Heart right ventricle (tissue), 16 donors: ENCODE results near the gene LRCH1. TPM values are rescaled to one million over a fixed set of nuclear protein-coding genes. Genes with fewer than 3 reads are reported as not detected.

ENCODE experiments used
- ATAC-seq, 8 donors: fragments of 200-7000 bp; cut with Tn5 transposase; one replicate each; pipeline ENCODE4 v1.9.1; 2020; ENCODE audit warnings: mild to moderate bottlenecking in 8 of 8, moderate library complexity in 8 of 8, moderate number of reproducible peaks in 1 of 8
- DNase-seq, 2 donors: peaks; one replicate each; pipeline ENCODE4 v3.0.0-alpha.2; 2020
- H3K27ac ChIP-seq, 10 donors: fragments of 200-600 bp; sonication (generic) in 2 of 10; one replicate each; pipeline versions ENCODE4 v1.5.0 to v1.8.0; 2020 to 2022; ENCODE audit warnings: mild to moderate bottlenecking in 3 of 10
- H3K27me3 ChIP-seq, 7 donors: fragments of 200-600 bp; one replicate each; pipeline ENCODE4 v1.8.0; 2021 to 2022; ENCODE audit warnings: mild to moderate bottlenecking in 2 of 7
- H3K36me3 ChIP-seq, 9 donors: fragments of 200-600 bp; sonication (generic) in 1 of 9; one replicate each; pipeline versions ENCODE4 v1.5.0 to v1.8.0; 2020 to 2022; ENCODE audit warnings: mild to moderate bottlenecking in 2 of 9
- H3K4me1 ChIP-seq, 9 donors: fragments of 200-600 bp; sonication (generic) in 1 of 9; one replicate each; pipeline versions ENCODE4 v1.5.0 to v1.8.0; 2020 to 2022; ENCODE audit warnings: mild to moderate bottlenecking in 4 of 9
- H3K4me3 ChIP-seq, 10 donors: fragments of 200-600 bp; sonication (generic) in 2 of 10; one replicate each; pipeline versions ENCODE4 v1.5.0 to v1.8.0; 2020 to 2022; ENCODE audit warnings: mild to moderate bottlenecking in 7 of 10, moderate library complexity in 2 of 10
- H3K9me3 ChIP-seq, 11 donors: fragments of 200-600 bp in 10 of 11; sonication (generic) in 2 of 11; one replicate each; pipeline versions ENCODE4 v1.5.0 to v1.8.0; 2013 to 2022; ENCODE audit warnings: mild to moderate bottlenecking in 2 of 11, control low read depth in 1 of 11, moderate library complexity in 1 of 11
- CTCF ChIP-seq, 9 donors: fragments of 200-600 bp; sonication (generic) in 2 of 9; IDR thresholded peaks; one replicate each; pipeline versions ENCODE4 v1.5.0 to v1.8.0; 2021 to 2022; ENCODE audit warnings: antibody characterized with exemption in 9 of 9, mild to moderate bottlenecking in 5 of 9, moderate library complexity in 1 of 9
- WGBS, 2 donors: extraction: QIAGEN DNeasy Blood & Tissue Kit; methylation state at CpG; one replicate each; pipeline ENCODE4 v1.1.7; 2013; ENCODE audit warnings: inconsistent platforms in 1 of 2; 5-methylcytosine and 5-hydroxymethylcytosine counted together
- intact Hi-C, 10 donors: fragments of 100-400 bp; cut with DNase I; formaldehyde crosslinking; loops; one replicate each; pipeline versions ENCODE4 v1.11.1 to v1.14.2; 2022
- polyA plus RNA-seq, 2 donors: library from polyadenylated mRNA; stranded (reverse); fragments of 200-250 nt; gene quantifications; one replicate each; pipeline ENCODE4 v1.2.3, GENCODE V29; 2013
- total RNA-seq, 10 donors: library from RNA; stranded (reverse); fragmentation: NEBNext Ultra II Directional in 3 of 10; extraction: Animal tissue kit (Norgen Biotek cat#: 25700) in 3 of 10; gene quantifications; one replicate each; pipeline versions ENCODE4 v1.2.1 to v1.2.4, GENCODE V29; 2021 to 2023
- donor health status: Arrhythmogenic right ventricular cardiomyopathy.
- donor health status: ischemic (EF 13 %, LVEDD 7.1; RV severe dilation, severe dysfunction).
- donor health status: healthy with polysubstance abuse.
- donor health status: DM: no; HTN: yes; CAD: no.
- donor health status: DM: no; HTN: no; CAD: no.
- donor health status: ischemic (EF 25% LVEDD 6.9; RV normal size, moderate dysfunction).
- donor health status: ischemic (EF 25% LVEDD 5.7; RV mildly dilated, moderate dysfunction).
- donor health status: healthy.
- donor health status: DM: yes; HTN: yes; CAD: no.
- donor health status: Ischemic cardiomyopathy.
- donor health status: ischemic (EF 35%, LVEDD 5.7; RV mildly dilated, moderate dysfunction).
- donor health status: nonischemic (EF 11% LVEDD 7.7; RV severe dilation, severe dysfunction).
- donor health status: DM: yes; HTN: yes; CAD: no.
- donor health status: PGD.
- donor health status: ischemic (EF 29% LVEDD 5.4; RV normal size, mild dysfunction).
- donor health status: nonischemic (EF 23%, LVEDD 6.1; RV moderate dilation, normal function).

LRCH1 gene
- total and polyA plus RNA-seq, 12 donors, result 4.1 to 20.3 (median 13.1) TPM

GRCh38 chr13:46668302-46668720 lies 115.3 kb downstream of the LRCH1 start:
- H3K36me3 ChIP-seq, result peaks cover 0 to 18% (median 0%) of the 10 kb centered on the region in 9 donors
- H3K4me3 ChIP-seq, result peak overlapping the region in 7 of 10 donors; percentile 9 to 39 (median 16)
- H3K27ac ChIP-seq, result peak overlapping the region in 9 of 10 donors; percentile 9 to 79 (median 58)
- H3K4me1 ChIP-seq, result peaks cover 11 to 78% (median 56%) of the 10 kb centered on the region in 9 donors
- 25 to 35% methylated on average over 3 of the region's 3 CpGs for whole genome bisulfite sequencing, 2 donors
- intact Hi-C loops, result loop anchor here in 1 of 10 donors (10.0 kb wide), 1 partner anchor 64 kb away; no protein-coding TSS in a partner anchor
- H3K9me3 ChIP-seq, result no peaks in the 10 kb centered on the region
- no peaks in the 10 kb centered on the region for H3K27me3 ChIP-seq
- ATAC-seq (peak in 6 of 8 donors; percentile 40 to 68 (median 46)), DNase-seq (peak; percentile 36 to 65)
- no peak for TF ChIP-seq CTCF (IDR thresholded peaks at IDR 0.05)

- H3K9me3 ChIP-seq, result no peaks in the 10 kb centered on the region
- WGBS, 2 donors, result 44% methylated on average over 6 of the region's 6 CpGs
- DNase-seq (no peak), ATAC-seq (no peak)
- H3K4me1 ChIP-seq, result peaks cover 11 to 78% (median 51%) of the 10 kb centered on the region in 9 donors
- intact Hi-C loops, result loop anchor here in 1 of 10 donors (10.0 kb wide), 1 partner anchor 64 kb away; no protein-coding TSS in a partner anchor
- TF ChIP-seq CTCF (IDR thresholded peaks at IDR 0.05), result no peak
- no peaks in the 10 kb centered on the region for H3K27me3 ChIP-seq
- no peak overlapping the region for H3K4me3 ChIP-seq
- H3K36me3 ChIP-seq, result peaks cover 0 to 18% (median 0%) of the 10 kb centered on the region in 9 donors
- peak overlapping the region in 5 of 10 donors; percentile 4 to 79 (median 58) for H3K27ac ChIP-seq
Measured at GRCh38 chr13:46668931-46669525, 116.1 kb downstream of the LRCH1 start.

- H3K4me1 ChIP-seq, result peaks cover 2 to 72% (median 37%) of the 10 kb centered on the region in 9 donors
- DNase-seq, result no peak
- TF ChIP-seq CTCF (IDR thresholded peaks at IDR 0.05), result no peak
Measured at GRCh38 chr13:46672338-46673090, 119.5 kb downstream of the LRCH1 start.

GRCh38 chr13:46675016-46675415 lies 122.0 kb downstream of the LRCH1 start:
- peaks cover 2 to 74% (median 40%) of the 10 kb centered on the region in 9 donors for H3K4me1 ChIP-seq

More at GRCh38 chr13:46672338-46673090, 119.5 kb downstream of the LRCH1 start:
- WGBS, 2 donors, result 73% methylated on average over 15 of the region's 15 CpGs
- peak in 7 of 8 donors; percentile 25 to 77 (median 44) for ATAC-seq
- no peaks in the 10 kb centered on the region for H3K9me3 ChIP-seq
- peak overlapping the region in 3 of 10 donors; percentile 34 to 58 (median 41) for H3K27ac ChIP-seq
- H3K4me3 ChIP-seq, result no peak overlapping the region
- H3K36me3 ChIP-seq, result peaks cover 0 to 18% (median 0%) of the 10 kb centered on the region in 9 donors
- H3K27me3 ChIP-seq, result no peaks in the 10 kb centered on the region
- intact Hi-C loops, result loop anchor here in 2 of 10 donors (5.0 to 10.0 kb wide), 2 partner anchors 58 to 65 kb away; no protein-coding TSS in a partner anchor

More at GRCh38 chr13:46675016-46675415, 122.0 kb downstream of the LRCH1 start:
- Histone ChIP-seq H3K27ac (peak overlapping the region in 2 of 10 donors; percentile 28 to 39), H3K27me3 (no peaks in the 10 kb centered on the region), H3K4me3 (no peak overlapping the region), H3K9me3 (no peaks in the 10 kb centered on the region), H3K36me3 (peaks cover 0 to 18% (median 0%) of the 10 kb centered on the region in 9 donors)
- ATAC-seq (peak in 3 of 8 donors; percentile 7 to 28 (median 18)), DNase-seq (no peak)
- TF ChIP-seq CTCF (IDR thresholded peaks at IDR 0.05), result no peak
- intact Hi-C loops, result loop anchor here in 1 of 10 donors (10.0 kb wide), 1 partner anchor 60 kb away; no protein-coding TSS in a partner anchor
